Stimulated activated CD8-positive, alpha-beta memory T cell treated with anti-CD3 and anti-CD28 coated beads, Interleukin-4, amount 100 ng/mL, for 48 hours (primary cell): Measurements from ENCODE around the gene LRRC36.

Experiments
- DNase-seq: peaks from one replicate; pipeline ENCODE4 v3.0.0-alpha.2; 2020

The LRRC36 gene

DNA sequence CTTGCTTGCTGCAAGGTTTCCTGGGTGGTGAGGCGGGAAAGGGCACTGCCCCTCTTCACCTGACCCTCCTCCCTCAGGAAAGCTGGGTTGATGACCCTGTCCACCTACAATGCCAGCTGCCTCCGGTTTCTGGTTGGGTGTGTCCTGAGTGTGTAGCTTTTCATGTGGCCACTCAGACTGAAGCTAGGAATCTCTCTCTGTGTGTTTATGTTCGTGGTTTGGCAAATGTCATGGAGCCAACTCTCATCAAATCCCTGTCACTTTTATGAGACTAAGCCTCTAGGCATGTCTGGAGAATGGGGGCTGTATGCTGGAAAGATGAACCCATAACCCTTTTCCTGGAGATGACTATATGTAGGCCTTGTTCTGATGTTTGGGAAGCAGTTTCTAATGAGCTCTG, 30.2 kb upstream of the LRRC36 start:
- no peak for DNase-seq

- DNase-seq = no peak
Measured at GRCh38 chr16:67298277-67298676, 28.3 kb upstream of the LRRC36 start.

GRCh38 chr16:67299269-67299668, 27.3 kb upstream of the LRRC36 start:
- DNase-seq = no peak

- no peak for DNase-seq
Measured at GRCh38 chr16:67301080-67301782, 25.4 kb upstream of the LRRC36 start.

- DNase-seq = no peak
Measured at GRCh38 chr16:67302076-67302475, 24.5 kb upstream of the LRRC36 start.

GRCh38 chr16:67302970-67303369, 23.6 kb upstream of the LRRC36 start:
- DNase-seq = no peak

DNA sequence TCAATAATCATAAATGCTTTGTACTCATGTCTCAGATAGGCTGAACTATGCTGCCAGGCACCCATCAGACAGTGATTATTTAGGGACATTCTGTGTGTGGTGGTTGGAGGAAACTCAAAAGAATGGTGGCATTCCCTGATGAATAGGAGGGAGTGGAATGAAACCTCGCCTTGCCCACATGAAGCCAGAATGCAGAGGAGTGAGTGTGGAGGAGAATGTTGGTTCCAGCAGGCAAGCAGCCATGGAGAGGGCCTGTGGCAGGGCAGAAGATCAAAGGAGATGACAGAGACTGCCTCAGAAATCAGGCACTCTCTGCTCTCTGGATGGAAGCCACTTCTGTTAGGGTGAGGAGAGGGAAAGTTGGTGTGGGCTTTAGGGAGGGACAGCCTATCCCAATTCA, 22.6 kb upstream of the LRRC36 start:
- DNase-seq = no peak

- no peak for DNase-seq
Measured at GRCh38 chr16:67305216-67306071, 21.2 kb upstream of the LRRC36 start.

DNA sequence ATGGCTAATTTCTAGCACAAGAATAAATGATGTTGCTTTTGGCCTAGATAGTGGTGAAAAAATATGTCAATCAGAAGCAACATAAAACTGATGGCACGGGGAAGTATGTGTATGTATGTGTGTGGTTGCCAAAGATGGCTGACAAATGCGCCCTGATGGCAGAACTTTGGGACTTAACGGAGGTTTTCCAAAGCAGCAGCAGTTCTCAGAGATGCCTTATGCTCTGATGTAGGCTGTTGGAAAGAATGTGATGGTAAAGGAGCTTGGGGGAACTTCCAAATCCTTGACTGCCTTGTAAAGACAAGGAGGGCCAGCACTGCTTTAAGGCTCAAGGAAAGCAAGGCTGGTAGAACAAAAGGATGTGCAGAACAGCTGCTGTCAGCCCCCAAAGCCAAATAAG, 16.1 kb upstream of the LRRC36 start:
- no peak for DNase-seq

DNA sequence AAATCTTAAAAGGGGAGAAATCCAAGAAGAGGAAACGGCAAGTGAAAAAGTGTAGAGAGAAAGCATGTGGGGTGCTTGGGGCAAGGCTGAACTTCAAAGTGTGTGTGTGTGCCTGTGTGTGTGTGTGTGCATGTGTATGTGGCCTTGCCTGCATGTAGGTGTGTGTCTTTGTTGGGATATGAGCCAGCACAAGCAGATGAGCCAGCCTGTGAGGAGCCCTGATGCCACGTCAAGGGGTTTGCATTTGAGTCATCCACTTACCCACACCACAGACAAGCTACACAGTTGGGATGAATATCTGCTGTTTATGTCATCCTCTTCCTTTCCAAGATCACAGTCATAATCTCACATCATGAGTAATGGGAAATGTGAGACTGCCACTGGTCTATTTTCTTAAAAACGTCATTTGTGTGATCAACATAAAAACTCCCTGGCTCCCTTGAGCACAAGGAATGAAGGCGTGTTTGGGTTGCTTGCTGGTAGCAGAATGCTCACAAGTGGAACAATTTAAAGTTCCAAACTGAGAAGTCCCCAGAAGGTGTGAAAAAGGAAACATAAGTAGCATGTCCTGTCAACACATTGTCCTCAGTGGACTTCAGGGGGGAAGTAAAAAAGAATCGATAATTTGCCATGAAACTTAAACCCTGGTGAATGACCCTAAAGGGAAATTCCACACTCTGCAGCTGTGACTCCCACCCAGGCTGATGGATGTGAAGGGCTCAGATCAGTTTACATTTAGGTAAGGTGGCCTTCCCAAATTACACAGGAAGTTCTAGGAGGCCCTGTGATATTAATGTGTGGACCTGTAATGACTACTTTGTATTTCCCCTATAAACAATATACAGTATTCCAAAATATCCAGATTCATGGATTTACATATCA, 14.8 kb upstream of the LRRC36 start:
- peak; percentile 87 for DNase-seq

- DNase-seq = no peak
Measured at GRCh38 chr16:67312719-67313118, 13.9 kb upstream of the LRRC36 start.

DNA sequence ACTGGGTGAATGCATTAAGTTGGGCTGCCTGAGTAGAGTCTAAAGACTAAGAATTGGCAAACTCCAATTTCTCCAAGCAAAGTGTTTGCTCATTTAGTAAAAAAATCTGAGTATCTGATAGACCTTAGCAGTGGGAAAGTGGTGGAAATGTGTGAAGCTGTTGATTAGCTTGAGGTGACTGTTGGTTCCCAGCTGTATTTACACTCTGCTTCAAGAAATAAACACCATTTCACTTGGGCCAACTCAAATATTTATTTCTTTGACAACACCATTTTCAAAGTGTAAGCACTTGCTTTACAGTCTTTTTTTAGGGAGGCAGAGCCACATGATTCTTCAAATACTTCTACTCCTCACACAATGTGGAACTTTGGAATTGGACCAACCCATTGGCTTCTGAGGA, 8.8 kb upstream of the LRRC36 start:
- DNase-seq = no peak

DNA sequence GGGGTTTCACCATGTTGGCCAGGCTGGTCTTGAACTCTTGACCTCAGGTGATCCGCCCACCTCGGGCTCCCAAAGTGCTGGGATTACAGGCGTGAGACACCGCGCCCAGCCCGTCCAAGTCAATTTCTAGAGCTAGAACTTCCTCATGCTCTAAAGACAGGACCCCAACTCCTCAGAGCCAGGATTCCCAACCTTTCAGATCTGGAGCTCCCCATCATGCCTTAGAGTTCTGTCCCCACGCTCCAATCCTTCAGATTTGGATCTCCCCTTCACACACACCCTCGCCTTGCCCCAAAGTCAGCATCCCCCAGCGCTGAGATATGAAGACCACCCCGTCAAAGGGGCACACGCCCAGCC, 522 bp upstream of the LRRC36 start:
- DNase-seq = no peak

DNA sequence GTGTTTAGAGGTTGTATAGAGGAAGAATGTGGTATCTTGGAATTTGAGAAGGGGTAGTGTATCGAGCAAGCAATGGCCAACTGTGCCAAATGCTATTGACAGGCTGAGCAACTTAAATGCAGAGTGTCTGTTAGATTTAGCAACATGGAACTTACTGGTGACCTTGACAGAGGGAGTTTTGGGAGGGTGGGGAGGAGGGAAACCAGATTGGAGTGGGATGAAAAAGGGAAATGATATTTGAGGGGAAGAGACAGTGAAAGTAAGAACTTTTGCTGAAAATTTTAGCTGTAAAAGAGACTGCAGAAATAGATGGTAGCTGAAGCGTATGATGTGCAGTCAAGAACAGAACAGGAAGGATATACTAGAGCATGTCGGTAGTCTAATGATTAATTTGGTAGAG, 1.1 kb downstream of the LRRC36 start:
- DNase-seq = no peak

DNA sequence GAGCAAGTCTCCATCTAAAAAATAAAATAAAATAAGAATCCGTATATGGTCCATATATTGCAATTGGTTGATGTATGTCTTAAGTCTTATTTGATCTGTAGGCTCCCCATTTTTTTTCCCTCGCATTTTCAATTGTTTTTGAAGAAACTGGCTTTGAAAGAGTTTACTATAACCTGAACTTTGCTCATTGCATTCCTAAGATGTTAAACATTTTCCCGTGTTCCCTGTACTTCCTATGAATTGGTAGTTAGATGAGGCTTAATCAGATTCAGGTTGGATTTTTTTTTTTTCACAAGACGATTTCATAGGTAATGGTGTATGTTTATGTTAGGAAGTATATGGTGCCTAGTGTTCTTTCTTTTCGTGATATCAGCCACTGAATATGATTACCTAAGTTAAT, 3.3 kb downstream of the LRRC36 start:
- no peak for DNase-seq

GRCh38 chr16:67333315-67333714, 6.7 kb downstream of the LRRC36 start:
- no peak for DNase-seq

- no peak for DNase-seq
Measured at GRCh38 chr16:67336116-67336515, 9.5 kb downstream of the LRRC36 start.

DNA sequence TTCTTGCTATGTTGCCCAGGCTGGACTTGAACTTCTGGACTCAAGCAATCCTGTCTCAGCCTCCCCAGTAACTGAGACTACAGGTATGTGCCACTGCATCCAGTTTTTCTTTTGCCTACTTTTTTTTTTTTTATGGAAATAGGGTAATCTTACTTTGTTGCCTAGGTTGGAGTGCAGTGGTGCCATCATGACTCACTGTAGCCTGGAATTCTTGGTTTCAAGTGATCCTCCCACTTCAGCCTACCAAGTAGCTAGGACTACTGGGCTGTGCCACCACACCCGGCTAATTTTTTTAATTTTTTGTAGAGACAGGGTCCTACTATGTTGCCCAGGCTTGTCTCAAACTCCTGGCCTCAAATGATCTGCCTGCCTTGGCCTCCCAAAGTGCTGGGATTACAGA, 10.0 kb downstream of the LRRC36 start:
- no peak for DNase-seq

GRCh38 chr16:67339453-67339852, 12.8 kb downstream of the LRRC36 start:
- DNase-seq = no peak

- DNase-seq = no peak
Measured at GRCh38 chr16:67341250-67341649, 14.6 kb downstream of the LRRC36 start.

DNA sequence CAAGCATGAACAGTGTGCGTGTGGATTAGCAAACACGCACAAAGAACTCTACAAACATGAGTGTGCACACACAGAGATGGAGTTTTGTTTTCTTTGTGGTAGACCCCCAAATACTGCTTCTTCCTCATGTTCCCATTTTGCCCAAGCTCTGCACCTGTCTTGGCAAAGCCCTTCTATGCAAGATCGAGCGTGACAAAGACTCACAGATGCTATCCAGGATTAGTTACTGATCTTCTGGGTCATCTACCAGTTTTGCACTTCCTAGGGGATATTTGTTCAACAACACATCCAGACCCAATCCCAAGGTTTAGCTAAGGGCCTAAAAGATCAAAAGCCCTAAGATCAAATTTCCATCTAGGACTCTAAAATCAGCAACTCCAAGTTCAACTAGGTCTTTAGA, 16.0 kb downstream of the LRRC36 start:
- no peak for DNase-seq

GRCh38 chr16:67345401-67345800, 18.8 kb downstream of the LRRC36 start:
- no peak for DNase-seq

GRCh38 chr16:67346341-67346740, 19.7 kb downstream of the LRRC36 start:
- no peak for DNase-seq

GRCh38 chr16:67349172-67349571, 22.6 kb downstream of the LRRC36 start:
- DNase-seq = no peak
